GM23338 (cell line): Measurements from ENCODE around the gene CCDC127. TPM values are rescaled to one million over a fixed set of nuclear protein-coding genes. Genes with fewer than 3 reads are reported as not detected.

ENCODE experiments used
- ATAC-seq: fragments of 200-7000 bp; cut with Tn5 transposase; 3 replicates; pipeline ENCODE4 v1.9.1; 2020
- DNase-seq: peaks from one replicate; pipeline ENCODE4 v3.0.0-alpha.2; 2015; ENCODE audit warnings: low spot score
- H2AFZ ChIP-seq: fragments of 200-600 bp; sonication (generic); 2 replicates; pipeline ENCODE4 v1.8.0; 2016; ENCODE audit warnings: antibody characterized with exemption, mild to moderate bottlenecking, moderate library complexity
- H3F3A ChIP-seq: fragments of 200-600 bp; sonication (generic); replicated peaks from 2 replicates; pipeline ENCODE4 v1.8.0; 2017; ENCODE audit warnings: antibody characterized with exemption, mixed run types, low read depth
- H3K27ac ChIP-seq: fragments of 200-600 bp; sonication (generic); 2 replicates; pipeline ENCODE4 v1.6.1; 2016; ENCODE audit warnings: low read depth
- H3K27me3 ChIP-seq: fragments of 200-600 bp; sonication (generic); 2 replicates; pipeline ENCODE4 v1.8.0; 2016; ENCODE audit warnings: mild to moderate bottlenecking, mixed run types, moderate library complexity; ENCODE audit not compliant: insufficient read depth
- H3K36me3 ChIP-seq: fragments of 200-600 bp; sonication (generic); 2 replicates; pipeline ENCODE4 v1.8.0; 2016; ENCODE audit warnings: mild to moderate bottlenecking; ENCODE audit not compliant: insufficient read depth
- H3K4me1 ChIP-seq: fragments of 200-600 bp; sonication (generic); 2 replicates; pipeline ENCODE4 v1.8.0; 2016; ENCODE audit warnings: mild to moderate bottlenecking, moderate library complexity; ENCODE audit not compliant: insufficient read depth
- H3K4me2 ChIP-seq: fragments of 200-600 bp; sonication (generic); 2 replicates; pipeline ENCODE4 v1.7.1; 2017; ENCODE audit warnings: mixed run types
- H3K4me3 ChIP-seq: fragments of 200-600 bp; sonication (generic); 2 replicates; pipeline ENCODE4 v1.6.1; 2016; ENCODE audit warnings: mixed run types
- H3K79me2 ChIP-seq: fragments of 200-600 bp; sonication (generic); replicated peaks from 2 replicates; pipeline ENCODE4 v1.8.0; 2017; ENCODE audit warnings: mild to moderate bottlenecking; ENCODE audit not compliant: insufficient read depth
- H3K9me2 ChIP-seq: fragments of 200-600 bp; sonication (generic); 2 replicates; pipeline ENCODE4 v1.8.0; 2017; ENCODE audit not compliant: insufficient read depth
- H4K20me1 ChIP-seq: fragments of 200-600 bp; sonication (generic); replicated peaks from 2 replicates; pipeline ENCODE4 v1.8.0; 2017; ENCODE audit warnings: mild to moderate bottlenecking; ENCODE audit not compliant: insufficient read depth
- H3K27ac Mint-ChIP-seq: 2 replicates; pipeline ENCODE4 v1.8.0; 2020; ENCODE audit warnings: inconsistent platforms, mild to moderate bottlenecking, moderate library complexity, mixed read lengths
- H3K27me3 Mint-ChIP-seq: 3 replicates; pipeline ENCODE4 v1.8.0; 2022; ENCODE audit warnings: low read depth, mild to moderate bottlenecking, moderate library complexity, mixed read lengths, inconsistent platforms; ENCODE audit not compliant: insufficient read depth, poor library complexity
- H3K36me3 Mint-ChIP-seq: 3 replicates; pipeline ENCODE4 v1.8.0; 2021; ENCODE audit warnings: low read depth, mild to moderate bottlenecking, inconsistent platforms, moderate library complexity, mixed read lengths
- H3K4me1 Mint-ChIP-seq: 3 replicates; pipeline ENCODE4 v1.8.0; 2020; ENCODE audit warnings: mild to moderate bottlenecking, inconsistent platforms, mixed read lengths
- H3K4me3 Mint-ChIP-seq: 3 replicates; pipeline ENCODE4 v1.8.0; 2021; ENCODE audit warnings: moderate library complexity, mild to moderate bottlenecking, inconsistent platforms, mixed read lengths
- H3K9me3 Mint-ChIP-seq: 3 replicates; pipeline ENCODE4 v1.8.0; 2020; ENCODE audit warnings: moderate library complexity, mild to moderate bottlenecking, inconsistent platforms, mixed read lengths
- CREB1 ChIP-seq: fragments of 250-450 bp; sonication (Bioruptor Pico); IDR thresholded peaks from 2 replicates; pipeline ENCODE4 v1.5.0; 2020; ENCODE audit warnings: low read depth, mild to moderate bottlenecking, moderate library complexity
- CTCF ChIP-seq, 2 experiments: fragments of 200-600 bp in 1 of 2; sonication (generic) in 1 of 2; conservative IDR thresholded peaks; 2 replicates each; pipeline versions ENCODE4 v1.5.1 to v1.6.1; 2016 to 2017; ENCODE audit warnings: antibody characterized with exemption in 2 of 2, low read depth in 2 of 2, mild to moderate bottlenecking in 2 of 2, moderate library complexity in 1 of 2
- EZH2 ChIP-seq: fragments of 200-600 bp; sonication (generic); IDR thresholded peaks from one replicate; pipeline ENCODE4 v1.8.0; 2017; ENCODE audit warnings: antibody characterized with exemption, mild to moderate bottlenecking, low read depth; ENCODE audit not compliant: unreplicated experiment
- EZH2phosphoT487 ChIP-seq: fragments of 200-600 bp; sonication (generic); IDR thresholded peaks from one replicate; pipeline ENCODE4 v1.8.1; 2018; ENCODE audit warnings: antibody characterized with exemption; ENCODE audit not compliant: unreplicated experiment
- JUNB ChIP-seq: IDR thresholded peaks from one replicate; pipeline ENCODE4 v1.6.1; 2016; ENCODE audit warnings: antibody characterized with exemption; ENCODE audit not compliant: unreplicated experiment
- NANOG ChIP-seq: IDR thresholded peaks from 2 replicates; pipeline ENCODE4 v1.6.1; 2016; ENCODE audit warnings: antibody characterized with exemption, borderline replicate concordance
- POLR2AphosphoS5 ChIP-seq: IDR thresholded peaks from 2 replicates; pipeline ENCODE4 v1.6.1; 2016; ENCODE audit warnings: antibody characterized with exemption, low read depth
- REST ChIP-seq: IDR thresholded peaks from one replicate; pipeline ENCODE4 v1.6.1; 2018; ENCODE audit warnings: antibody characterized with exemption; ENCODE audit not compliant: unreplicated experiment
- STAT1 ChIP-seq: IDR thresholded peaks from one replicate; pipeline ENCODE4 v1.6.1; 2016; ENCODE audit warnings: antibody characterized with exemption; ENCODE audit not compliant: unreplicated experiment
- ZNF114 ChIP-seq: fragments of 250-450 bp; sonication (Bioruptor Pico); IDR thresholded peaks from 2 replicates; pipeline ENCODE4 v1.5.0; 2020; ENCODE audit warnings: mild to moderate bottlenecking, moderate library complexity
- ZNF331 ChIP-seq: fragments of 250-450 bp; sonication (Bioruptor Pico); IDR thresholded peaks from 2 replicates; pipeline ENCODE4 v1.5.0; 2020; ENCODE audit warnings: low read depth, mild to moderate bottlenecking, moderate library complexity
- polyA plus RNA-seq: library from polyadenylated mRNA; unstranded; fragments of >200 nt; fragmentation: Nextera tagmentation; extraction: Ambion mirVana; gene quantifications from 2 replicates; pipeline ENCODE4 v1.2.1, GENCODE V29; 2016
- total RNA-seq: library from RNA; depleted of rRNA; stranded (reverse); fragments of >200 nt; shearing (Covaris generic); gene quantifications from 2 replicates; pipeline ENCODE4 v1.2.3, GENCODE V29; 2014
- TF ChIP-seq, protein P1 (sequence below): IDR thresholded peaks from 2 replicates; pipeline ENCODE4 v1.6.1; 2016; ENCODE audit warnings: antibody characterized with exemption

The CCDC127 gene
- total and polyA plus RNA-seq, 2 experiments from 2014 or later: 6.0 to 7.2 TPM

- TF ChIP-seq CTCF (conservative IDR thresholded peaks at IDR 0.05; ENCODE audit: low read depth in 2 of 2): no peak
- no peak for TF ChIP-seq EZH2phosphoT487
These were observed 60.7 kb downstream of the CCDC127 start (continued) for GRCh38 chr5:157126-157715.

- Histone ChIP-seq H3K4me1 (no peaks in the 10 kb centered on the region), H3K36me3 (peaks cover 22% of the 10 kb centered on the region; the same call in 1 of the 2 replicates), H3K9me2 (no peaks in the 10 kb centered on the region), H3K27me3 (no peaks in the 10 kb centered on the region), H3F3A (no peaks in the 10 kb centered on the region), H2AFZ (no peak overlapping the region), H3K4me2 (no peak overlapping the region), H3K4me3 (no peak overlapping the region), H4K20me1 (peaks cover 9% of the 10 kb centered on the region), H3K79me2 (no peaks in the 10 kb centered on the region), H3K27ac (no peak overlapping the region)
- H3K27me3 Mint-ChIP-seq: peaks cover 16% of the 10 kb centered on the region
- DNase-seq: no peak
- ATAC-seq: no peak
- no peak overlapping the region for H3K4me3 Mint-ChIP-seq
- no peak overlapping the region for H3K27ac Mint-ChIP-seq
- peaks cover 76% of the 10 kb centered on the region for H3K36me3 Mint-ChIP-seq
- no peaks in the 10 kb centered on the region for H3K9me3 Mint-ChIP-seq
- H3K4me1 Mint-ChIP-seq: peaks cover 18% of the 10 kb centered on the region
- TF ChIP-seq REST: no peak
- no peak for TF ChIP-seq JUNB
- no peak for TF ChIP-seq CREB1 (CRISPR knock-in tag)
- no peak for TF ChIP-seq ZNF331 (CRISPR knock-in tag)
- TF ChIP-seq STAT1: no peak
- no peak for TF ChIP-seq NANOG
- TF ChIP-seq CTCF (conservative IDR thresholded peaks at IDR 0.05; ENCODE audit: low read depth in 2 of 2): no peak
- no peak for TF ChIP-seq ZNF114 (CRISPR knock-in tag)
- no peak for TF ChIP-seq POLR2AphosphoS5
- TF ChIP-seq EZH2: no peak
- TF ChIP-seq, protein P1, sequence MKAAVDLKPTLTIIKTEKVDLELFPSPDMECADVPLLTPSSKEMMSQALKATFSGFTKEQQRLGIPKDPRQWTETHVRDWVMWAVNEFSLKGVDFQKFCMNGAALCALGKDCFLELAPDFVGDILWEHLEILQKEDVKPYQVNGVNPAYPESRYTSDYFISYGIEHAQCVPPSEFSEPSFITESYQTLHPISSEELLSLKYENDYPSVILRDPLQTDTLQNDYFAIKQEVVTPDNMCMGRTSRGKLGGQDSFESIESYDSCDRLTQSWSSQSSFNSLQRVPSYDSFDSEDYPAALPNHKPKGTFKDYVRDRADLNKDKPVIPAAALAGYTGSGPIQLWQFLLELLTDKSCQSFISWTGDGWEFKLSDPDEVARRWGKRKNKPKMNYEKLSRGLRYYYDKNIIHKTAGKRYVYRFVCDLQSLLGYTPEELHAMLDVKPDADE: no peak
These were observed 61.4 kb downstream of the CCDC127 start for GRCh38 chr5:156411-157072.
